H1 (cell line): ENCODE data around the gene KARS1.

Experiments used
- CTBP2 ChIP-seq: IDR thresholded peaks from 2 replicates; pipeline ENCODE4 v1.7.0; 2011; ENCODE audit warnings: borderline replicate concordance, mild to moderate bottlenecking, moderate library complexity, mixed read lengths, low read length; ENCODE audit not compliant: insufficient read depth, insufficient read length
- EP300 ChIP-seq, 2 experiments: IDR thresholded peaks; 1 replicate in 1 of 2; 2 replicates in 1 of 2; pipeline ENCODE4 v1.6.1; 2011 to 2012; ENCODE audit warnings: low read depth in 2 of 2, low read length in 2 of 2, mild to moderate bottlenecking in 2 of 2, borderline replicate concordance in 1 of 2, inconsistent platforms in 1 of 2, moderate library complexity in 1 of 2
- EZH2 ChIP-seq: fragments of 200-600 bp; sonication (generic); IDR thresholded peaks from 2 replicates; pipeline ENCODE4 v1.7.1; 2012; ENCODE audit warnings: low read depth, mild to moderate bottlenecking, moderate library complexity, low read length, inconsistent platforms; ENCODE audit not compliant: severe bottlenecking
- GTF2F1 ChIP-seq: IDR thresholded peaks from 2 replicates; pipeline ENCODE4 v1.6.1; 2012; ENCODE audit warnings: low read depth, low read length, improper control_type of control experiment, borderline replicate concordance
- POLR2A ChIP-seq, 2 experiments: IDR thresholded peaks; 1 replicate in 1 of 2; 2 replicates in 1 of 2; pipeline ENCODE4 v1.6.1; 2011; ENCODE audit warnings: low read depth in 2 of 2, low read length in 2 of 2, mild to moderate bottlenecking in 2 of 2; ENCODE audit errors: control extremely low read depth in 1 of 2
- POLR2AphosphoS5 ChIP-seq: IDR thresholded peaks from 2 replicates; pipeline ENCODE4 v1.6.1; 2011; ENCODE audit warnings: low read depth, low read length
- SIN3A ChIP-seq, 2 experiments: IDR thresholded peaks in 1 of 2; conservative IDR thresholded peaks in 1 of 2; 2 replicates each; pipeline ENCODE4 v1.6.1; 2011 to 2012; ENCODE audit warnings: low read length in 2 of 2, improper control_type of control experiment in 1 of 2, low read depth in 1 of 2, mild to moderate bottlenecking in 1 of 2
- SUZ12 ChIP-seq: fragments of 200-600 bp; sonication (generic); IDR thresholded peaks from 2 replicates; pipeline ENCODE4 v1.6.1; 2012; ENCODE audit warnings: mild to moderate bottlenecking, inconsistent platforms, low read length, moderate library complexity, mixed read lengths
- TAF7 ChIP-seq: optimal IDR thresholded peaks from 2 replicates; pipeline ENCODE3; 2011; ENCODE audit warnings: low read depth, mild to moderate bottlenecking, inconsistent platforms, low read length, moderate library complexity, borderline replicate concordance
- ZNF274 ChIP-seq: IDR thresholded peaks from 2 replicates; pipeline ENCODE4 v1.7.0; 2012; ENCODE audit warnings: low read length, borderline replicate concordance; ENCODE audit errors: extremely low read depth
- TF ChIP-seq, protein P1 (sequence below), 3 experiments: IDR thresholded peaks; 1 replicate in 2 of 3; 2 replicates in 1 of 3; pipeline versions ENCODE4 v1.5.1 to v1.6.1; 2011; ENCODE audit warnings: low read length in 3 of 3, mild to moderate bottlenecking in 3 of 3, inconsistent platforms in 2 of 3, low read depth in 1 of 3, moderate library complexity in 1 of 3; ENCODE audit not compliant: insufficient read depth in 1 of 3; ENCODE audit errors: control extremely low read depth in 1 of 3
- TF ChIP-seq, protein P2 (sequence below): IDR thresholded peaks from 2 replicates; pipeline ENCODE4 v1.6.1; 2012; ENCODE audit warnings: inconsistent platforms

DNA sequence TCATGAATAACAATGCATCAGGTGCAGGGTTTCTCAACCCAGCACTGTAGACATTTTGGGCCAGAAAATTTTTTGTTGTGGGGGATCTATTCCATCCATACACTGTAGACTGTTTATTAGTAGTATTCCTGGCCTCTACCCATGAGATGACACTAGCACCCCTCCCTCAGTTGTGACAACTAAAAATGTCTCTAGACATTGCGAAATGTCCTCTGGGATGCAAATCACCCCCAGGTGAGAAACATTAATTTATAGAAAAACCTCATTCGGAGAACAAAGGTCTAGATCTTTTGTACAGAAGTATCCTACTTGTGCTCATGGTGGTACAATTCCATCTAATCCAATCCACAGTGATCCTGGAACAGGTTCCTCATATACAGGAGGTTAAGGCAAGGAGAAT is 28.7 kb downstream of the KARS1 start:
- TF ChIP-seq GTF2F1 (no peak), POLR2A (IDR thresholded peaks at IDR 0.05; ENCODE audit: control extremely low read depth in 1 of 2, low read depth in 2 of 2, low read length in 2 of 2) (no peak), POLR2AphosphoS5 (no peak), CTBP2 (no peak), SUZ12 (no peak), ZNF274 (no peak), EZH2 (no peak), TAF7 (no peak), EP300 (IDR thresholded peaks at IDR 0.05; ENCODE audit: borderline replicate concordance in 1 of 2, low read depth in 2 of 2, low read length in 2 of 2) (no peak), SIN3A (conservative IDR thresholded peaks at IDR 0.05 in 1 of 2, IDR thresholded peaks at IDR 0.05 in 1 of 2; ENCODE audit: low read depth in 1 of 2, low read length in 2 of 2) (no peak)
- TF ChIP-seq, protein P1, sequence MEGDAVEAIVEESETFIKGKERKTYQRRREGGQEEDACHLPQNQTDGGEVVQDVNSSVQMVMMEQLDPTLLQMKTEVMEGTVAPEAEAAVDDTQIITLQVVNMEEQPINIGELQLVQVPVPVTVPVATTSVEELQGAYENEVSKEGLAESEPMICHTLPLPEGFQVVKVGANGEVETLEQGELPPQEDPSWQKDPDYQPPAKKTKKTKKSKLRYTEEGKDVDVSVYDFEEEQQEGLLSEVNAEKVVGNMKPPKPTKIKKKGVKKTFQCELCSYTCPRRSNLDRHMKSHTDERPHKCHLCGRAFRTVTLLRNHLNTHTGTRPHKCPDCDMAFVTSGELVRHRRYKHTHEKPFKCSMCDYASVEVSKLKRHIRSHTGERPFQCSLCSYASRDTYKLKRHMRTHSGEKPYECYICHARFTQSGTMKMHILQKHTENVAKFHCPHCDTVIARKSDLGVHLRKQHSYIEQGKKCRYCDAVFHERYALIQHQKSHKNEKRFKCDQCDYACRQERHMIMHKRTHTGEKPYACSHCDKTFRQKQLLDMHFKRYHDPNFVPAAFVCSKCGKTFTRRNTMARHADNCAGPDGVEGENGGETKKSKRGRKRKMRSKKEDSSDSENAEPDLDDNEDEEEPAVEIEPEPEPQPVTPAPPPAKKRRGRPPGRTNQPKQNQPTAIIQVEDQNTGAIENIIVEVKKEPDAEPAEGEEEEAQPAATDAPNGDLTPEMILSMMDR (IDR thresholded peaks at IDR 0.05; ENCODE audit: control extremely low read depth in 1 of 3, insufficient read depth in 1 of 3, low read depth in 1 of 3, low read length in 3 of 3) = no peak
- TF ChIP-seq, protein P2, sequence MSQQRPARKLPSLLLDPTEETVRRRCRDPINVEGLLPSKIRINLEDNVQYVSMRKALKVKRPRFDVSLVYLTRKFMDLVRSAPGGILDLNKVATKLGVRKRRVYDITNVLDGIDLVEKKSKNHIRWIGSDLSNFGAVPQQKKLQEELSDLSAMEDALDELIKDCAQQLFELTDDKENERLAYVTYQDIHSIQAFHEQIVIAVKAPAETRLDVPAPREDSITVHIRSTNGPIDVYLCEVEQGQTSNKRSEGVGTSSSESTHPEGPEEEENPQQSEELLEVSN = no peak
